ENCODE data around the gene PHKA1. TPM values are rescaled to one million over a fixed set of nuclear protein-coding genes. Genes with fewer than 3 reads are reported as not detected.
A peak's percentile ranks its signal among the peaks of the same experiment; 100 is the strongest.

Gene PHKA1
- total RNA-seq, 4 donors from 2014 or later, result 2.1 to 9.0 (median 5.6) TPM

GRCh38 chrX:72659723-72660122, 54.4 kb downstream of the PHKA1 start:
- Histone ChIP-seq H3K27ac (no peak overlapping the region), H3K4me1 (no peaks in the 10 kb centered on the region), H3K36me3 (no peaks in the 10 kb centered on the region), H3K4me3 (no peak overlapping the region), H3K27me3 (no peaks in the 10 kb centered on the region), H3K9me3 (no peaks in the 10 kb centered on the region)
- intact Hi-C loops (cut with DNase I; ENCODE audit: low total_unique reads), result no loop called here
- DNase-seq, result no peak
- TF ChIP-seq CTCF (IDR thresholded peaks at IDR 0.05) (no peak), POLR2A (IDR thresholded peaks at IDR 0.05) (no peak)

- Histone ChIP-seq H3K27ac (no peak overlapping the region), H3K4me1 (no peaks in the 10 kb centered on the region), H3K36me3 (no peaks in the 10 kb centered on the region), H3K4me3 (no peak overlapping the region), H3K27me3 (no peaks in the 10 kb centered on the region), H3K9me3 (no peaks in the 10 kb centered on the region)
- intact Hi-C loops (cut with DNase I; ENCODE audit: low total_unique reads), result no loop called here
- no peak for TF ChIP-seq CTCF (IDR thresholded peaks at IDR 0.05)
- TF ChIP-seq POLR2A (IDR thresholded peaks at IDR 0.05), result no peak
- no peak for DNase-seq
Measured at GRCh38 chrX:72652082-72652481, 62.0 kb downstream of the PHKA1 start.

DNA sequence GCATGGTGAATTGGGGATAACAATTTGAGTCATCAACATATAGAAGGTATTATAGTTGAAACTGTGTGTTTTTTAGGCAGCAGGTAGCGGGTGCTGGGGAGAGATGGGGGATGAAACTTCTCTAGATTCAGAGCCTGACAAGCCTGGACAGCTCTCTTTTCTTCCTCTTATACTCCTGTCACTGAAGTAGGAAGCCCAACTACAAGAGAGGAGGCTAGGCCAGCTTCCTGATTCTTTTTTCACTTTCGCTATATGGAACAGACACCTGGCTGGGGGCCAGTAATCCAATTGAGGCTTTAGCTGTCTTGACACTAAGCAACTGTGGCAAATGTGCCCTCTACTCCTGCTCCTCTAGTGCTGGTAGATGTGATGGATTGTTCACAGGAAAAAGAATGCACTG, 69.2 kb downstream of the PHKA1 start:
- TF ChIP-seq POLR2A (IDR thresholded peaks at IDR 0.05) (no peak), CTCF (IDR thresholded peaks at IDR 0.05) (no peak)
- no peak for DNase-seq

DNA sequence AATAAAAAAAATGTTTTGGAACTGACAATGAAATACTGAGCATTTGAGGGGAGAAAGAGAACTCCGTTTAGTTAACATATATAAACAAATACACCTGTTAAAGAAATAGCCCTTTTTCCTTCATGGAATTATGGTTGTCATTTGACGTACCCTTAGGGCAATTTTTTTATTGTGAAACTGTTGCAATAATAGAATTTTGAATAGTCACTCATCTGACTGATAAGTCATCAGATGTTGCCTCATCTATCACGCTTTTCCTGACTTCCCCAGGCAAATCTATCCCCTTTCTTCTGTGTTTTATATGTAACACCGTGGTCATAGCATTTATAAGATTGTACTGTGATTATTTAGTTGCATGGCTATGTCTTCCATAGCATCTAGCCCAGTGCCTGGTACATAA, 72.5 kb downstream of the PHKA1 start:
- Histone ChIP-seq H3K4me1 (no peaks in the 10 kb centered on the region), H3K9me3 (no peaks in the 10 kb centered on the region), H3K27ac (no peak overlapping the region), H3K4me3 (no peak overlapping the region), H3K27me3 (no peaks in the 10 kb centered on the region), H3K36me3 (no peaks in the 10 kb centered on the region)
- no peak for DNase-seq
- TF ChIP-seq CTCF (IDR thresholded peaks at IDR 0.05) (no peak), POLR2A (IDR thresholded peaks at IDR 0.05) (no peak)
- intact Hi-C loops (cut with DNase I; ENCODE audit: low total_unique reads), result no loop called here

More for the DNA sequence above, 69.2 kb downstream of the PHKA1 start:
- Histone ChIP-seq H3K27ac (no peak overlapping the region), H3K4me3 (no peak overlapping the region), H3K9me3 (no peaks in the 10 kb centered on the region), H3K36me3 (no peaks in the 10 kb centered on the region), H3K4me1 (no peaks in the 10 kb centered on the region), H3K27me3 (no peaks in the 10 kb centered on the region)
- intact Hi-C loops (cut with DNase I; ENCODE audit: low total_unique reads), result no loop called here

DNA sequence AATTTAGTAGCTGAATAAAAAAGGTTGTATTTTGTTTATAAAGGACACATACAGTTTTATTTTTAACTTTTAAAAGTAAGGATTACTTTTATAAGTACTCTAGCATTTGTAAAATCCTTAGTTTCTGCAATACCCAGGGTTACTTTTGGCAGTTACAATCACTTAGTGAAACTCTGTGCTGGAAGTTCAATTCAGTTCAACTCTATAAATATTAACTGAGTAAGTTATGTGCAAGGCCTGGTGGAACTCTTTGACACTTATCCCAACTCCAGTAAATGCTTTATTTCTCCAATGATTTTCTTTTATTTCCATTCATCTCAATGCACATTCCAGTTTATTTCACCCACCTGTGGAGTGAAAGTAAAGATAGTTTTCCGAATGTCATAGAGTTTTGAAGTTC, 78.2 kb downstream of the PHKA1 start:
- H3K27ac ChIP-seq, result peak overlapping the region; percentile 34 to 42
- intact Hi-C loops (cut with DNase I; ENCODE audit: low total_unique reads), result no loop called here

More for the DNA sequence above, 78.2 kb downstream of the PHKA1 start:
- Histone ChIP-seq H3K27me3 (no peaks in the 10 kb centered on the region), H3K36me3 (no peaks in the 10 kb centered on the region), H3K4me1 (no peaks in the 10 kb centered on the region), H3K9me3 (no peaks in the 10 kb centered on the region), H3K4me3 (no peak overlapping the region)
- TF ChIP-seq CTCF (IDR thresholded peaks at IDR 0.05) (no peak), POLR2A (IDR thresholded peaks at IDR 0.05) (no peak)
- DNase-seq, result no peak
